GM19468 (cell line): ENCODE results near the gene C17orf107.
"Not testable (repeated sequence)": the region's sequence is repeated elsewhere in the genome, so short reads cannot be mapped to it uniquely, and the experiment has no call there.

ENCODE experiments used
- ATAC-seq: cut with Tn5 transposase; IDR thresholded peaks from one replicate; pipeline ENCODE4 v1.9.1; 2021; ENCODE audit warnings: mild to moderate bottlenecking, moderate library complexity, moderate number of reproducible peaks; ENCODE audit not compliant: unreplicated experiment; ENCODE audit errors: extremely low read depth

The C17orf107 gene

DNA sequence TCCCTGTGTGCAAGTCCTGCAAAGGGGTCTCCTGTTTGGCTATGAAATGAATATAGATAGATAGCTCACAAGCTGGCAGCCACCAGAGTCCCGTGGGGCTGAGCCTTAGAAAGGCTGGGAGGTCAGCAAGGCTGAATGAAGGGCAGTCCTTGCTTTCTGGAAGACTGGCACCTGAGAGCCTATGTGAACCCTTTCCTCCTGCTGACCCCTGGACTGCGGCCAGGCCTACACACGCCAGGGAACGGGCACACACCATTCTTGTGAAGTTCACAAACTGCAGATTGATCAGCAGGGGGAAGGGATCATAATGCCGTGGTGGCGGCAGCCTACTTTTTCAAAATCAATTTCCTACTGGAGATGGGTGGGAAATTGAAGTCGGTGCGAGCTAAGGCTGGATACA, 985 bp upstream of the C17orf107 start:
- ATAC-seq = no peak

DNA sequence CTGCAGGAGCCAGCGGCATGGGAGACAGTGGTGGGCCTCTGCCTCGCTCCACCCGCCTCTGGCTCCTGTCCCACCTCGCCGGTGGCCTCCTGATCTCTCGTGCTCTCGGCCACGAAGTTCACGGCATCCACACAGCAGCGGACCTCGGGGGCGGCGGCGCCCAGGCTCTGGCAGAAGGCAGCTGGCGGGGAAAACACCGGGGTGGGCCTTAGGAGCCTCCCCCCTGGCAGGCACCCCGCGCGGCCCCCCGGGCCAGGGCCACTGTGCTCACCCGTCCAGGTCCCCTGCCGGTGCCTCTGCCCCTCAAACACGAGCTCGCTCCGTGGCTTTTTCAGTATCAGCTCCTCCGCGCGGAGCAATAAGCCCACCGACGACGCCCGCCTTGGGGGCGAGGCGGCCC, 409 bp upstream of the C17orf107 start:
- no peak for ATAC-seq

DNA sequence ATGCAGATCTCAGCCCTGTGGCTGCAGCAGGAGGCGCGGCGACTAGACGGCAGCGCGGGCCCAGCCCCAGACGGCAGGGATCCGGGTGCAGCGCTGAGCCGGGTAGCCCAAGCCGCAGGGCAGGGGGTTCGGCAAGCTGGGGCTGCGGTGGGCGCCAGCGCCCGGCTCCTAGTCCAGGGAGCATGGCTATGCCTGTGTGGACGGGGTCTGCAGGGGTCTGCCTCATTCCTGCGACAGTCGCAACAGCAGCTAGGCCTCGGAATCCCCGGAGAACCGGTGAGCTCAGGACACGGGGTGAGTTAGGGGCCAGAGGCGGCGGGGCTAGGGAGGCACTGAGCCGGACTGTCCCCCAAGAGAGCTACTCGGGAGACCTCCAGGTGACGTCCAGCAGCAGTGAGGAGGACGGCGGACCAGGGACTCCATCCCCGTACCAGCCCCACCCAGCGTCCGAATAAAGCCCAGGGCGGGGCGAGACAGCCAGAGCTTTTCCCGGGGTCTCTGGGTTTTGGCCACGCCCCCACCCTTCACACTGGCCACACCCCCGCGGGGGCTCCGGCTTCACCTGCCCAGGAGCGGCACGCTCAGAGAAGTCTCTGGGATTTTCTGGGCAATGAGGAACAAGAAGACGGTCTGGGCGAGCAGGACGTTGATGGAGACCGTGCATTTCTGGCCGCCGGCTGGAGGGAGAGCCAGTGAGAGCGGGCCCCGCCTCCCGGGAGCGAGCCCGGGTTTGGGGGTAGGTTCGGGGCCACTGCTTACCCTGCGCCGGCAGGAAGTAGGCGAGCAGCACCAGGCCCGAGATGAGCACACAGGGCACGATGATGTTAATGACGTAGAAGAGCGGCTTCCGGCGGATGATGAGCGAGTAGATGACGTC, 1.1 kb downstream of the C17orf107 start:
- ATAC-seq = no peak

DNA sequence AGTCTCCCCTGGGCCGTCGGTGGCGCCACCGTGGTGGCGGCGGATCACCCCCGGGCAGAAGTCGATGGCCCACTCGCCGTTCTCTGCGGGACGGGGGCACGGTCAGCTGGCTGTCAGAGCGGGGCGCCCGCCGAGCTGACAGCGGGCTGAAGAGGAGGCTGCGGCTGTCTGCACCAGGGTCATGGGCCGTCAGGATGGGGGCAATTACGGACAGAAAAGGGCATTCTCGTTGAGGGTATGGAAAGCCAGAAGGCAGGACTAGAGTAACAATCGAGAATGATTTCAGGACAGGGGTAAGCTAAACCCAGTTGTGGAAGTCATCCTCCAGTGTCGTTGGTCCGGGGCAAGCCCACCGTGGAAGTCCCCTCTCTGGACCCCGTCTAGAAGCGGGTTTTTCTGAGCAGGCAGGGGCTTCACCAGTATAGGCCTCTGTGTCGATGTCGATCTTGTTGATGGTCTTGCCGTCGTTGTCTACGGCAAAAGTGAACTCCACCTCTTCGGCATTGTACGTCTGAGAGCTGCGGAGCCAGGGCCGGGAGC, 1.8 kb downstream of the C17orf107 start:
- ATAC-seq = no peak

DNA sequence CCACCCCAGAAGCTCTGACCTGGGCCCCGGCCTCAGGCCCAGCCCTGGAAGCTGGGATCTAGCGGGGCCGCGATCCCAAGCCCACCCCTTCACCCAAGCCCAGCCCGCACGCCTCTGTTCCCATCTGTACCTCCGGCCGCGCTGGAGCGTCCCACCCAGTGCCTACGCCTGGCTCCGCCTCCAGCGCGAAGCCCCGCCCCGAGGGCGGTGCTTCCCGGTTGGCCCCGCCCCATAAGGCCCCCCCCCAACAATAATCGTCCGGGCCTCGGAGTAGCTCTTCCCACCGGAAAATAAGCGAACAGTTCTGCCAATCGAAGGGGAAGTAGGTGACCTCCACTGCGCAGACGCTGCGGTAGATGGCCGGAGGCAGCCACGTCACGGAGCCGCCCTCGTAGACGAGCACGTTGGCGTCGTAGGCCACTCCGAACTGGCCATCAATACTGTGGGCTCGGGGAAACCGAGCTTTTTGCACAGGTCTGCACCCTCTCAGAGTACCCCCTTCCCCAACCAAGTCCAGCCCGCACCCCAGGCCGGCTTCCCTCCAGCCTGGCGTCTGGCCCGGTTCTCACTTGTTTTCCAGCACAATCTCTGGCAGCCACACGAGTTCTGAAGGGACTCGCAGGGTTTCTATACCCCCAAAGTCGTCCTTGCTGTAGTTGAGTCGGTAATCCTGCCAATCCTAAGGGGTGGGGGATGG, 2.5 kb downstream of the C17orf107 start:
- ATAC-seq = no peak

DNA sequence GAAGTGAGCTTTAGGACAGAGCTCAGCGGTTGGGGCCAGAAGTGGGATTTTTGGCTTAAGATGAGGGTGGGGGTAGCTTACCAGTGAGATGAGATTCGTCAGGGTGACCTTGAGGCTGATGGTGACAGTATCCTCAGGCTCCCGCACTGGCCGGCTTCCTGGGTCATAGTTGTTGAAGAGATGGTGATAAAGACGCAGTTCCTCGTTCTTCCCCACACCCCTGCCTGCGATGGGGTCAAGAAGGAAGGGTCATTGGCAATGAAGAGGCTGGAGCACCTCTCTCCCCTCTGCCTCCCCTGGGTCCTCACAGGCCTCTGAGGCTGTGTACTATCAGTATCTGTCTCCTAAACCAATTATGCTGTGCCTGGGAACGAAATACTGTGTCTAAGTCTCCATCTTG, 3.2 kb downstream of the C17orf107 start:
- no peak for ATAC-seq

DNA sequence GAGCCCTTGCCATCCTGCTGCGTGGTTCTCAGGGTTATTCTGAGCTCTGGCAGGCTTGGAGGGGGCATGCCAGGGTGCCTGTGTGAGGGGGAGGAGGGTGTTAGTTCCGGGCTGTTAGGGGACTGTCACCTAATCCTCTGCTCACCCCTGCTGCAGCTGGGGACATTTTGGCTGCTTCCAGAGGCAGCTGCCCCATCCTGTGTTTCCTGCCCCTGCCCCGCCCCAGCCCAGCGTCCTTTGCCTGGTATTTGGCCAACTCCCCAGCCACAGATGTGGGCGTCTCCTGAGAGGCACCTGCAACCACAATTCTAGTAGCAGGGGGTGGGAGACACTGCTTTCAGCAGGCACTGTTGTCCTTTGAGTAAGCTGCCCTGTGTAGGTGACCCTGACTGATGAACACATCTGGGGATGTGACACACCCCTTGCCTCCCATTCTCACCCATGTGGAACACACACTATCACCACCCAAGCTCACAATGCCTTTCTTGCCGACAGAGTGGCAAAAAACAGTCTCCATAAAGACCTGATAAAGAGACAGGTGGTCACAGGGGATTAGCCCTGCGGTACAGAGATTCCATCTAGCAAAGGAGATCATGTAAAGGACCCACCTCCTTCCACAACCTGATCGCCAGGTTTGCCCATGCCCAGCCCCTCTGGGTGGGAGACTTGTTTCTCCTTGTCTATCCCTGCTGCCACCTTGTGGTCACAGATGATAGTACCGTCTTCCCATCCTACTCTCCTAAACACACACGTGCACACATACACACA, 3.9 kb downstream of the C17orf107 start, which contains the start of gene CHRNE:
Gene CHRNE, minus strand, starts transcription at position 48 of the 768 bp plus-strand sequence. Its CDS starts 35 bp downstream, at position 13.
- ATAC-seq = no peak

DNA sequence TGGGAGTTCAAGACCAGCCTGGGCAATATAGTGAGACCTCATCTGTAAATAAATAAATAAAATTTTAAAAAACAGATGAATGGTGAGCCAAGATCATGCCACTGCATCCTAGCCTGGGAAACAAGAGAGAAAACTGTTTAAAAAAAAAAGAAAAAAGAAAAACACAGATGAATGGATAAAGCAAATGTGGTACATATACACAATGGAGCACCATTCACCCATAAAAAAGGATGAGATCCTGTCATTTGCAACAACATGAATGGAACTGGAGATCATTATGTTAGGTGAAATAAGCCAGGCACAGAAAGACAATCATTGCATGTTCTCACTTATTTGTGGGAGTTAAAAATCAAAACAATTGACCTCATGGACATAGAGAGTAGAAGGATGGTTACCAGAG, 7.3 kb downstream of the C17orf107 start:
- not testable (repeated sequence) for ATAC-seq

DNA sequence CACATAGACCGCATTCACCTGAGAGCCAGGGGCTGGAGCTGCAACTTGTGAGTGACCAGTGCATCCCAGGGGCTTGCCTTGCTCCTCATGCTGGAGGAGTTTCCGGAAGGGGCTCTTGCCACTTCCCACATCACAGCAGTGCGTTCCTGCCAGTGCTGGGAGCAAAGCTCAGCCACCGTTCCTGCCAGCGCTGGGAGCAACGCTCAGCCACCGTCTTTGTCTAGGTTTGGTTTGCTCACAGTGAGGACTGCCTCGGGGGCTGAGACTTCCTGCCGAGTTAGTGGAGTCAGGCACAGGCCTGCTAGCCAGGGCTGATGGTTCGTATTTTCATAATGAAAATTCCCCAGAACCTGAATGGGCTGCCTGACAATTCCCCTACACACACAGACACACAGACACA, 9.0 kb downstream of the C17orf107 start:
- no peak for ATAC-seq

DNA sequence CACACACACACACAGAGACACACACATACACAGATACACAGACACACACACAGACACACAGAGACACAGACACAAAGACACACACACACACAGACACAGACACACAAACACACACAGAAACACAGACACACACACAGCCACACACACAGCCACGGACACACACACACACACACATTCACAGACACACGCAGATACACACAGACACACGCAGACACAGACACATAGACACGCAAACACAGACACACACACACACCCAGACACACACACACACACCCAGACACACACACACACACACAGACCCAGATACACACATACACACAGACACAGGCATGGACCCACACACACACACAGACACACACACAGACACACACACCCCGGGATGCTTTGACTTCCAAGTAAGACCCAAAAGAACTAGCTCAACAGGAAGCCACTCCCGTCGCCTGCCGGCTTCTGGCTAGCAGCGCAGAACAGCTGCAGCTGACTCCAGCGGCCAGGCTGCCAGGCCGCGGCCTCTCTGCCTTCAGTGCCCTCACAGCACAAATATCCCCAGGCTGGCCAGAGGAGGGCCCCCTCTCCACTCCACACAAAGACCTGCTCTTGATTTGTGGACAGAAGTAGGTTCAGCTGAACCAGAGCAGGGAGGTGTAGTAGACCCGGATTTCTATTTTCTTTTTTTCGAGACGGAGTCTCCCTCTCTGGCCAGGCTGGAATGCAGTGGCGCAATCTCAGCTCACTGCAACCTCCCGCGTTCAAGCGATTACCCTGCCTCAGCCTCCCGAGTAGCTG, 9.6 kb downstream of the C17orf107 start:
- ATAC-seq = peak; percentile 58

DNA sequence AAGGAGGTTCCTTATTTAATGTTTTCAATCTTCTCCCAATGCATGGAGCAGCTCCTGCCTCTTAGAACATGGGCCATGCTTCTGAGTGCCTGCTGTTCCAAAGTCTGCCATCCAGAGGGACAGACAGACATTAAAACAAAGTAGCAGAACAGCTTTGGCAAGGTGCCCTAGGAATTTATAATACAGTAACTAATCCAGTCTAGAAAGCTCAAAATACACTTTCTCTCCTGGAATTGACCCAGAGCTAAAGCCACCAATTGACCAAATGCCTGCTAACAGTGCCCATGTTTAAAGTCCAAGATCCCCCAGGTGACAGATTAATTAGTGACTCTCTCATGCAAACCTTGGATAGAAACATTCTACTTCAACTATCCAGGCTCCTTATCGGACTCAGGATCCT, 14.7 kb downstream of the C17orf107 start:
- ATAC-seq = no peak

DNA sequence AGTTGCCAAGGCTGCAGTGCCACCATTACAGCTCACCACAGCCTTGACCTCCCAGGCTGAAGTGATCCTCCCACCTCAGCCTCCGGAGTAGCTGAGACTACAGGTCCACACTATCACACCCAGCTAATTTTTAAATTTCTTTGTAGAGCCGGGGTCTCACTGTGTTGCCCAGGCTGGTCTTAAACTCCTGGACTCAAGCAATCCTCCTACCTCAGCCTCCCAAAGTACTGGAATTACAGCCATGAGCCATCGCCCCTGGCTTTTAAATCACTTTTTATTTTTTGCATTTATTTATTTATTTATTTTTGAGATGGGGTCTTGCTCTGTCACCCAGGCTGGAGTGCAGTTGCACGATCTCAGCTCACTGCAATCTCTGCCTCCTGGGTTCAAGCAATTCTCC, 15.2 kb downstream of the C17orf107 start:
- not testable (repeated sequence) for ATAC-seq

DNA sequence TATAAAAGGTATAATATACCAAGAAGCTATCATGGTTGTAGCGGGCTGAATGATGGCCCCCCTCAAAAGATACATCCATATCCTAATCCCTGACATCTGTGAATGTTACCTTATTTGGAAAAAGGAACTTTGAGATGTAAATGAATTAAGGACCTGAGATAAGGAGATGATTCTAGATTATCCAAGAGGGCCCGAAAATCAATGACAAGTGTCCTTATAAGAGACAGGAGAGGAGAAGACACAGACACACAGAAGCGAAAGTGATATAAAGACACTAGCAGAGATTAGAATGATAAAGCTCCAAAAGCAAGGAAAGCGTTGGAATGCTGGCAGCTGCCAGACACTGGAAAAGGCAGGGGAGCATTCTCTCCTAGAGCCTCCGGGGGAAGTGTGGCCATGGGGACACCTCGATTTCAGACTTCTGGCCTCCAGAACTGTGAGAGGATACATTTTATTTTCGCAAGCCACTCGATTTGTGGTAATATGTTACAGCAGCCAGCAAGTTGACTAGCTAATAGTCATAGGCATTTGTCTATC, 20.2 kb downstream of the C17orf107 start:
- ATAC-seq = no peak

DNA sequence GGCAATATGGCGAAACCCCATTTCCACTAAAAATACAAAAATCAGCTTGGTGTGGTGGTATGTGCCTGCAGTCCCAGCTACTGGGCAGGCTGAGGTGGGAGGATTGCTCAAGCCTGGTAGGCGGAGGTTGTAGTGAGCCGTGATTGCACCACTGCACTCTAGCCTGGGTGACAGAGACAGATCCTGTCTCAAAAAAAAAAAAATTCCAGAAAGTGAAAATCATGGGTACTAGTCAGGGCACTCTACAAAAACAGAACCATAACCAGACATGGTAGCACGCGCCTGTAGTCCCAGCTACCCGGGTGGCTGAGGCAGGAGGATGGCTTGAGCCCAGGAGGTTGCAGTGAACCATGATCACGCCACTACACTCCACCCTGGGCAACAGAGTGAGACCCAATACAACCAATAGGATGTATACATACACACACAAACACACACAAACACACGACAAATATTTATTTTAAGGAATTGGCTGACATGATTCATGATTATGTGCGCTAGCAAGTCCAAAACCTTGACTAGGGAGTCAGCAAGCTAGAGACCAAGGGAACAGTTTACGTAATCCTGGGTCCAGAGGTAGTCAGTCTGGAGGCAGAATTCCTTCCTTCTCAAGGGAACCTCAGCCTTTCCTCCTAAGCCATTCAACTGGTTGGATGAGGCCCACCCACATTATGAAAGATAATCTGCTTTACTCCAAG, 21.2 kb downstream of the C17orf107 start:
- ATAC-seq = no peak

DNA sequence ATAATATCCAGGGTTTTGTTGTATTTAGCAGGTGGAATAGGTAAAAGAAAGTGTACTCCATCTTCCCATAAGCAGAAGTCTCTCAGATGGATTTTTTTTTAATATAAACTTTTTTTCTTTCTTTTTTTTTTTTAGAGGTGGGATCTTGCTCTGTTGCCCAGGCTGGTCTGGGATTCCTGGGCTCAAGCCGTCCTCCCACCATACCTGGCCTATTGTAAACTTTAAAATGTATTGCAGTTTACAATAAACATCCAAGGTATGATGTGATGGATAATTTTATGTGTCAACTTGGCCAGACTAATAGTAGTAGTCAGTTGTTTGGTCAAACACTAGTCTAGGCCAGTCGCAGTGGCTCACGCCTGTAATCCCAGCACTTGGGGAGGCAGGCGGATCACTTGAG, 22.0 kb downstream of the C17orf107 start:
- no peak for ATAC-seq

DNA sequence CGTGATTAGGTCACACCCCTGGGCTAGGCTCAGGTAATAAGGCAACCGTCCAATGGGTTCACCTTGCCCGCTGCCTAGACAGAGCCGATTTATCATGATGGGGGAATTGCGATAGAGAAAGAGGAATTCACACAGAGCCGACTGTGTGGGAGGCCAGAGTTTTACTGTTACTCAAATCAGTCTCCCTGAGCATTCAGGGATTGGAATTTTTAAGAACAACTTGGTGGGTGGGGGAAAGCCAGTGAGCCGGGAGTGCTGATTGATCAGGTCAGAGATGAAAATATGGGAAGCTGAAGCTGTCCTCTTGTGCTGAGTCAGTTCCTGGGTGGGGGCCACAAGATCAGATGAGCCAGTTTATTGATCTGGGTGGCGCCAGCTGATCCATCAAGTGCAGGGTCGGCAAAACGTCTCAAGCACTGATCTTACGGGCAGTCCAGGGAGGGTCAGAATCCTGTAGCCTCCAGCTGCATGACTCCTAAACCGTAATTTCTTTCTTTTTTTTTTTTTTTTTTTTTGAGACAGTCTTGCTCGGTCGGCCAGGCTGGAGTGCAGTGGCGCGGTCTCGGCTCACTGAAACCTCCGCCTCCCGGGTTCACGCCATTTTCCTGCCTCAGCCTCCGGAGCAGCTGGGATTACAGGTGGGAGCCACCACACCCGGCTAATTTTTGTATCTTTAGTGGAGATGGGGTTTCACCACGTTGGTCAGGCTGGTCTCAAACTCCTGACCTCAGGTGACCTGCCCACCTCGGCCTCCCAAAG, 27.4 kb downstream of the C17orf107 start:
- ATAC-seq = not testable (repeated sequence)

DNA sequence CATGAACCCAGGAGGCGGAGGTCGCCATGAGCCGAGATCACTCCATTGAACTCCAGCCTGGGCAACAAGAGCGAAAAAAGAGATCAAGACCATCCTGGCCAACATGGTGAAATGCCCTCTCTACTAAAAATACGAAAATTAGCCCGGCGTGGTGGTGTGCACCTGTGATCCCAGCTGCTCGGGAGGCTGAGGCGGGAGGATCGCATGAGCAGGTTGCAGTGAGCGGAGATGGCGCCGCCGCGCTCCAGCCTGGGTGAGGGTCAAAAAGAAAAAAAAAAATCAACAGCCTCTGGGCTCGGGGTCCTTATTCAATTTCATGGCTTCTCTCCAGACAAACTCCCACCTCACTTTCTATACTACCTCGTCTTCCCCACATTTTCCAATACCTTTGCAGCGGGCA, 29.5 kb downstream of the C17orf107 start:
- no peak for ATAC-seq

DNA sequence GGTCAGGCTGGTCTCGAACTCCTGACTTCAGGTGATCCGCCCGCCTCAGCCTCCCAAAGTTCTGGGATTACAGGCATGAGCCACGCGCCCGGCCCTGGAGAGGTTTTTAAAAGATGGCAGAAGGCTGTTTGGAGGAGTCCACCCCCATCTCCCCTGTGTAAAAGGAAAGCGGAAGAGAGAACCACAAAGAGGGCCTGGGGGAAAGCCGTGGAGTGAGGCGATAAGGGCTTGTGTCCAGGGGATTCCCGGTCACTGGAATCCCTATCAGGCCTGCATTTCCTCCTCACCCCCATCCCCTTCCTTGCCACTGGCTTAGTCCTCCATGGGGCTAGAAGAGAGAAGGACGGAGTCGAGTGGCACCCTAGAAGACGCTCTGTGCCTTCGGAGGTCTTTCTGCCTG, 32.6 kb downstream of the C17orf107 start, which contains the start of gene GP1BA:
Gene GP1BA, plus strand, starts transcription at position 315 of the 400 bp plus-strand sequence. CDS start 328 bp downstream, outside the sequence.
- no peak for ATAC-seq
